Nephron (organoid): ENCODE data around the gene PPM1L.

Source experiments
- H3K27ac Mint-ChIP-seq, 3 experiments: 2 replicates each; pipeline ENCODE4 v1.8.0; 2020; ENCODE audit warnings: mixed read lengths in 3 of 3, mild to moderate bottlenecking in 2 of 3, moderate library complexity in 1 of 3
- H3K27me3 Mint-ChIP-seq: 2 replicates; pipeline ENCODE4 v1.8.0; 2021; ENCODE audit warnings: low read depth, mild to moderate bottlenecking, moderate library complexity, mixed read lengths
- H3K36me3 Mint-ChIP-seq: 2 replicates; pipeline ENCODE4 v1.8.0; 2020; ENCODE audit warnings: low read depth, mixed read lengths
- H3K4me1 Mint-ChIP-seq: 2 replicates; pipeline ENCODE4 v1.8.0; 2020; ENCODE audit warnings: mixed read lengths
- H3K4me3 Mint-ChIP-seq, 3 experiments: 2 replicates each; pipeline ENCODE4 v1.8.0; 2020; ENCODE audit warnings: mild to moderate bottlenecking in 3 of 3, mixed read lengths in 3 of 3, moderate library complexity in 2 of 3
- H3K9me3 Mint-ChIP-seq: 2 replicates; pipeline ENCODE4 v1.8.0; 2020; ENCODE audit warnings: mixed read lengths
- CTCF ChIP-seq, 3 experiments: fragments of 200-600 bp; sonication (generic); IDR thresholded peaks; one replicate each; pipeline ENCODE4 v1.5.0; 2021; ENCODE audit warnings: antibody characterized with exemption in 3 of 3; ENCODE audit not compliant: unreplicated experiment in 3 of 3

The PPM1L gene

GRCh38 chr3:160747422-160747821, 8.6 kb upstream of the PPM1L start:
- no peak overlapping the region for H3K27ac Mint-ChIP-seq
- H3K36me3 Mint-ChIP-seq, result no peaks in the 10 kb centered on the region
- H3K9me3 Mint-ChIP-seq, result no peaks in the 10 kb centered on the region
- peaks cover 8% of the 10 kb centered on the region for H3K4me1 Mint-ChIP-seq
- TF ChIP-seq CTCF (IDR thresholded peaks at IDR 0.05; ENCODE audit: unreplicated experiment in 3 of 3), result no peak
- H3K4me3 Mint-ChIP-seq, result no peak overlapping the region
- H3K27me3 Mint-ChIP-seq, result no peaks in the 10 kb centered on the region

- Mint-ChIP-seq H3K4me3 (no peak overlapping the region), H3K36me3 (no peaks in the 10 kb centered on the region), H3K4me1 (peaks cover 8% of the 10 kb centered on the region), H3K27ac (no peak overlapping the region), H3K9me3 (no peaks in the 10 kb centered on the region), H3K27me3 (no peaks in the 10 kb centered on the region)
- TF ChIP-seq CTCF (IDR thresholded peaks at IDR 0.05; ENCODE audit: unreplicated experiment in 3 of 3), result no peak
Measured at GRCh38 chr3:160748231-160748630, 7.8 kb upstream of the PPM1L start.

GRCh38 chr3:160748787-160749186, 7.2 kb upstream of the PPM1L start:
- Mint-ChIP-seq H3K27me3 (no peaks in the 10 kb centered on the region), H3K9me3 (no peaks in the 10 kb centered on the region), H3K27ac (peak overlapping the region in 1 of 3 experiments; percentile 6), H3K4me1 (peaks cover 8% of the 10 kb centered on the region), H3K4me3 (no peak overlapping the region), H3K36me3 (no peaks in the 10 kb centered on the region)
- TF ChIP-seq CTCF (IDR thresholded peaks at IDR 0.05; ENCODE audit: unreplicated experiment in 3 of 3), result no peak

- Mint-ChIP-seq H3K9me3 (no peaks in the 10 kb centered on the region), H3K4me3 (peak overlapping the region; percentile 95 to 97 (median 95)), H3K27me3 (peaks cover 29% of the 10 kb centered on the region), H3K4me1 (peaks cover 26% of the 10 kb centered on the region), H3K27ac (peak overlapping the region; percentile 99), H3K36me3 (no peaks in the 10 kb centered on the region)
- no peak for TF ChIP-seq CTCF (IDR thresholded peaks at IDR 0.05; ENCODE audit: unreplicated experiment in 3 of 3)
Measured at GRCh38 chr3:160753953-160754352, 2.1 kb upstream of the PPM1L start.

GRCh38 chr3:160754371-160754854, 1.6 kb upstream of the PPM1L start:
- Mint-ChIP-seq H3K27ac (peak overlapping the region; percentile 99), H3K4me3 (peak overlapping the region; percentile 95 to 97 (median 95)), H3K9me3 (no peaks in the 10 kb centered on the region), H3K4me1 (peaks cover 29% of the 10 kb centered on the region), H3K27me3 (peaks cover 29% of the 10 kb centered on the region), H3K36me3 (no peaks in the 10 kb centered on the region)
- TF ChIP-seq CTCF (IDR thresholded peaks at IDR 0.05; ENCODE audit: unreplicated experiment in 3 of 3), result no peak
